ENCODE results near the gene ZFAND4. TPM values are rescaled to one million over a fixed set of nuclear protein-coding genes. Genes with fewer than 3 reads are reported as not detected.
"Not testable (repeated sequence)": the region's sequence is repeated elsewhere in the genome, so short reads cannot be mapped to it uniquely, and the experiment has no call there.

The ZFAND4 gene
- total RNA-seq = 9.1 and 9.3 TPM in 2 replicates

DNA sequence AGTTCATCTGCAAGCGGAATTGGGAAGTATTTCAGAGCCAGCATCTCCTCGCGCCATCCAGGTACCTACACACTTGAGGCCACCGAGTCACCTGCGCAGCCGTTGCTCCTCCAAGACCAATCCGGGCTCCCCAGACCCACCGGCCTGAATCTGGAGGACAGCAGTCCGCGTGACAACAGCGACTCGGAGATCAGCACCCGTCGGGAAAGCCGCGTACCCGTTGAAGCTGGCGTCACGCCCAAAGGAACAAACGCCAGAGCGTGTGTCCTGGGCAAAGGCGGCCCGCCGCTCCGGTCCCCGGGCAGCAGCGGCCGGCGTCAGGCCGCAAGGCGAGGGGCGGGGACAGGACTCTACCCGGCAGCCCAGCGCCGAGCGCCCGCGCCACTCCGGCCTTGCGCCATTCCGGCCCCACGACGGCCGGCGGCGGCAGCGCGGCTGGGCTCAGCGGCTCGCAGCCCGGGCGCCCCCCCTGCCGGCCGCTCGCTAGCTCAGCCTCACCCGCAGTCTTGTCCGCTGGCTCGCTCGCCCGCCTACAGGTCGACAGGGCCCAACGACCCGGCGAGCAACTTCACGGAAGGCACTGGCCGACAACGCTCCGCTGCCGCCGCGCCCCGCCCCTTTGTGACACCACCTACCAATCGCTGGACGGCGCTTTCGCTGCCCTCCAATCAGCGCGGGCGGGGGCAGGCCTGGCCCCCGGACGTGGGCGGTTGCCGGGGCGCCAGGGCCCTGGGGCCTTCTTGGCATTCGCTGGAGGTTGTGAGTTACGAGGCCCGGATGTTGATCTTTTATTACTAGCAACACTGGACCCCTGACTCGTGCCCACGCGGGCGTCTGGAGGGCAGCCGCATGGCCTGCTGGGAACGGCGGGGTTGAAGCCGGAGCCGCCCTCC, at the start of gene ZFAND4:
Gene ZFAND4, minus strand, starts transcription at position 592 of the 893 bp plus-strand sequence. CDS start 9,047 bp downstream, outside the sequence.
- H3K4me1 Mint-ChIP-seq = peaks cover 21% of the 10 kb centered on the region
- peak within 1 kb of the TSS; percentile 96 for H3K4me3 Mint-ChIP-seq
- H3K36me3 Mint-ChIP-seq (ENCODE audit: low read depth) = peaks cover 4% of the 10 kb centered on the region
- peak; percentile 98 for DNase-seq
- peak within 1 kb of the TSS; percentile 85 for H3K27ac Mint-ChIP-seq
- peaks cover 8% of the 10 kb centered on the region for H3K9me3 Mint-ChIP-seq
- no peaks in the 10 kb centered on the region for H3K27me3 Mint-ChIP-seq
- intact Hi-C loops (cut with micrococcal nuclease) = loop anchor here (1.0 to 10.0 kb wide), 6 partner anchors 90 to 668 kb away; partner anchors contain the start of gene ZNF22

DNA sequence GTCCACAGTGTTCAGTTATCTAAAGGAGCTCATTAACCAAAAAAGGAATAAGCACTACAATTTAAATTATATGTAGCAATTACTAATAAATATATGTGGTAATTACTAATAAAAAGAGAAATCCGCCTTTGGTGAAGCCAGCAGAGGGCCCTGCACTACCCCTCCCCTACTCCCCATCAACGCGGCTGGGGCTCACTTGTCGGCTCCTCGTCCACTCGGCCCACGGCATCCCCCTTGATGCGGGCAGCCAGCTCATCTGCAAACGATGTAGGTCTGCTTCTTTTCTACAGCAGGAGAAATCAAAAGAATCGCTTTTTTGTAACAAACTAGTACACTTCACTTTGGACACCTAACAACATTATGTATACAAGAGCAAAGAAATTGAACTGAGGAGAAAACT, 48.9 kb upstream of the ZFAND4 start:
- H3K27ac Mint-ChIP-seq; intact Hi-C loops (cut with micrococcal nuclease); H3K9me3 Mint-ChIP-seq; H3K4me3 Mint-ChIP-seq; H3K27me3 Mint-ChIP-seq; H3K36me3 Mint-ChIP-seq (ENCODE audit: low read depth); DNase-seq; H3K4me1 Mint-ChIP-seq: not testable (repeated sequence)

DNA sequence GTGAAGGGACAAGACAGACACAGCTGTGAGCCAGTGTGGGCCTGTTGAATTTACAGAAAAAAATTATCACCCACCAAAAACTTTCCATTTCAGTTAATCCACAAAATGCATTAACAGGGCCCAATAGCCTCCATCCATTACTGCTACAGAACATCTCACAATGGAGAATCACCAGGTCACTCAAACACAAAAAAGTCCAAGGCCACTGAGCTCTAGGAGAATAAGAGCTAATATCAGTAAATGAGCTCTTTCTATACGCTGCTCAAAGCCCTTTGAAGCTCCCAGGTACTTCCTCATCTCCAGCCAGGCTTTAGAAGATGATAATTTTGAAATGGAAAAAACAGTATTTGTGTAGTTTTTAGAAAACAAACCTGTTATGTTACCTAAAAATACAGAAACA, 45.1 kb upstream of the ZFAND4 start:
- H3K4me1 Mint-ChIP-seq; DNase-seq; intact Hi-C loops (cut with micrococcal nuclease); H3K27me3 Mint-ChIP-seq; H3K27ac Mint-ChIP-seq; H3K36me3 Mint-ChIP-seq (ENCODE audit: low read depth); H3K9me3 Mint-ChIP-seq; H3K4me3 Mint-ChIP-seq: not testable (repeated sequence)

DNA sequence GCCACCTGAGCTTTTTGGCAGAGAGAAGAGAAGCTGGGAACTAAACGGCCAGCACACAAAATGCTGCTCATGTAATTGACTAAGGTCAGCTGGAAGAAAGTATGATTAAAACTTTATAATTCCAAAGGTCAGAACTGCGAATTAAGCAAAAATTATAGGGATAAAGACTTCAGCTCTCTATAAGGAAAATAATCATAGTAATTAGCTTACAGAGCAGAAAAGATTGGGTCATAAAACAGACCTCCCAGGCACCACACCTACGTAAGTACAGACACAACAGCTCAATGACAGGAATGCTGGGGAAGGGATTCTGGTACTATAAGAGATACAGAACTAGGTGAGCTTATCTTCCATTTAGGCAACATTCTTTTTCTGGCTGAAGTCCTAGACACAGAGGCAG, 44.5 kb upstream of the ZFAND4 start:
- H3K27ac Mint-ChIP-seq; H3K27me3 Mint-ChIP-seq; H3K36me3 Mint-ChIP-seq (ENCODE audit: low read depth); intact Hi-C loops (cut with micrococcal nuclease); H3K4me1 Mint-ChIP-seq; DNase-seq; H3K9me3 Mint-ChIP-seq; H3K4me3 Mint-ChIP-seq: not testable (repeated sequence)

DNA sequence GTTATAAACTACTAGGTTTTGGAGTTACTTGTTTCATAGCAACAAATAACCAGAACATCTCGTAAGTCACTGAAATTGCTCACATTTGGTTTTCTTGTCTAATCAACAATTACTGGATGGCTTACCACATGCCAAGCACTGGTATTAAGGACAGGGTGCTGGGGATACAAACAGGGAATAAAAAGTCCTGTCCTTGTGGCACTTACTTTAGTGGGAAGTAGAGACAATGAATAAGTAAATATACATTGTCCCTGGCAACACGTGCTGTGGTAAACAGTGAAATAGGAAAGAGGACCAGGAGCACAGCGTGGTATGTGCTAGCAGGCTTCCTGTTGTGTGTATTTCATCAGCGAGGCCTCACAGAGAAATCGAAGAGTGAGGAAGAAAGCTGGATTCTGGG, 38.7 kb upstream of the ZFAND4 start:
- H3K36me3 Mint-ChIP-seq (ENCODE audit: low read depth); H3K27ac Mint-ChIP-seq; H3K9me3 Mint-ChIP-seq; H3K4me1 Mint-ChIP-seq; DNase-seq; H3K4me3 Mint-ChIP-seq; H3K27me3 Mint-ChIP-seq; intact Hi-C loops (cut with micrococcal nuclease): not testable (repeated sequence)

DNA sequence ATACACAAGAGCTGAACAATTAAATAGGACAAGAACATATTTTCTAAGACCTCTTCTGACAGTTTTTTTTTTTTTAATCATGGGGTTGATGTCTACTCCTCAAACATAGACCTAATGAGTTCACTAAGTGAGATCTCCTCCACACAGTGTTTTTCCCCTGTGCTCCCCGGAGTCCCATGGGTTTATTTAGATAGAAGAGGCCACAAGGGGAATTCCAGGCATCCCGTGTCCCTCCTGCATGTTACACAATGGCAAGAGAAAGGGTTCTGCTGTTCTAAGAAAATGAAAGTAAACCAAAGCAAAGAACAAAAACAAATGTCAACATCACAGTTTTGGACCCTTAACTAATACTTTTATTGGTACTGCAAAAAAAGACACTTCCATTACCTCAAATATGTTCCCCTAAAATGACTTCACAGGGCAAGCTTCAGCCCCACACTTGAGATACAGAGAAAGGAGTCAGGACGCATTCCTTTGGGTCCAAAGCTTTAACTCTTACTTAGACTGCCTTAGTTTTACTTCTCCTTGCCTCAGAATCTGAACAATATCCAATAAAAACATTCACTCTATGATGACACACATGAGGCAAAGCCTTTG, 37.7 kb upstream of the ZFAND4 start:
- H3K27ac Mint-ChIP-seq = peak overlapping the region; percentile 77
- H3K4me3 Mint-ChIP-seq = peak overlapping the region; percentile 53
- intact Hi-C loops (cut with micrococcal nuclease); H3K9me3 Mint-ChIP-seq; H3K27me3 Mint-ChIP-seq; H3K36me3 Mint-ChIP-seq (ENCODE audit: low read depth); DNase-seq; H3K4me1 Mint-ChIP-seq: not testable (repeated sequence)

DNA sequence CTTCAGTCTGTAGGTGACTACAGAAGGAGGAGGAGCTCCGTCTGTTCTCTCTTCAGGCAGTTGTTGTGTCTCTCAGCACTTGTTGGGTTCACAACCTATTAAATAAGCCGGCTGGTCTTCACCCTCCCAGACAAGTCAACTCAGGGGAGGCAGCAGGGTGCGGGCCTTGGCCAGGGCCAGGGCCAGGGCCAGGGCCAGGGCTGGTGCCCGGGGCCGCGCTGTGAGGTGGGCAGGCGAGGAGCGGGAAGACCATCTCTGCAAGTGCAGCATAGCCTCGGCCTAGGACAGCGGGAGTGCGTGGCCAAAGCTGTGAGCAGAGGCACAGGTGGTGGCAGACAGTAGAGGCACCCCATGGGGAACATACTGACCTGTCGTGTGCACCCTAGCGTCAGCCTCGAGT, 5.9 kb upstream of the ZFAND4 start:
- not testable (repeated sequence) for H3K27me3 Mint-ChIP-seq; H3K4me3 Mint-ChIP-seq; H3K27ac Mint-ChIP-seq; H3K36me3 Mint-ChIP-seq (ENCODE audit: low read depth); DNase-seq; H3K4me1 Mint-ChIP-seq; H3K9me3 Mint-ChIP-seq
- intact Hi-C loops (cut with micrococcal nuclease) = loop anchor here (10.0 kb wide), 1 partner anchor 674 kb away; the partner anchor contains the start of gene ZNF22

DNA sequence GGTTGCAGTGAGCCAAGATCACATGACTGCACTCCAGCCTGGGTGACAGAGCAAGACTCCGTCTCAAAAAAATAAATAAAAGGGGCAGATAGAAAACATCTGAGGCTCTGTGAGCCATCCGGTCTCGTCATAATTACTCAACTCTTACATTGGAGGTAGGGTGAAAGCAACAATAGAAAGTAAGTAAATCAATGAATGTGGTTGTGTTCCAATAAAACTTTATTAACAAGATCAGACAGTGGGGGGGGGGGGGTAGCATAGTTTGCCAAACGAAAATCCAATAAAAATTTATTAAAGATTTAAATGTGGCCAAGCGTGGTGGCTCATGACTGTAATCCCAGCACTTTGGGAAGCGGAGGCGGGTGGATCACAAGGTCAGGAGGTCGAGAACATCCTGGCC, 2.8 kb upstream of the ZFAND4 start:
- peaks cover 4% of the 10 kb centered on the region for H3K36me3 Mint-ChIP-seq (ENCODE audit: low read depth)
- DNase-seq = no peak
- intact Hi-C loops (cut with micrococcal nuclease) = loop anchor here (10.0 kb wide), 1 partner anchor 671 kb away; the partner anchor contains the start of gene ZNF22
- H3K27me3 Mint-ChIP-seq = no peaks in the 10 kb centered on the region
- H3K4me1 Mint-ChIP-seq = peaks cover 18% of the 10 kb centered on the region
- H3K27ac Mint-ChIP-seq = no peak overlapping the region
- no peak overlapping the region for H3K4me3 Mint-ChIP-seq
- peaks cover 8% of the 10 kb centered on the region for H3K9me3 Mint-ChIP-seq

DNA sequence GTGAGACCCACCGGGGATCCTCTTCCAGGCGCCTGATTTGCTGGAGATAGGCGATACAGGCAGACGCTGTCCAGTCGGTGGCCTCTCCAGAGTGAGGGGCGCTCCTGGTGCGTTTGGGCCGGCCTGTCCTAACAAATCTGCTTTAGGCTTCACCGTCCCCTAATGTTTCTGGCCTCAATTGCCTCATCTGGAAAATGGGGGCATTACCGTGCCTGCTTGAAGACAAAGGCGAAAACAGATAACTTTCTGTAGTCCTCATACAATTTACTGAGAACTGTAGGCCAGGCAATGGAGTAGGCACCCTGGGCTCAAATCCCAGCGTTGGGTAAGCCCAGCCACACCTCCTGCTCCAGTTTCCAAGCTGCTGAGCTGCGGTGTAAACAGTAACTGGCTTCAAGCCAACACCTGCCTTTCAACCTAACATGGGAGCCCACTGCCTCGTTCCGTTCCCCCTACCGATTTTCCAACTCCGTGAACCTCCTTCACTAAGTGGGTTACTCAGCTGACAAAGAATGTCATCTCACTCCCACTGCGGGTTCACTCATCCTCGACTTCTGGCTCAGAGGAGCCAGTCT, 589 bp upstream of the ZFAND4 start:
- Mint-ChIP-seq H3K9me3 (peaks cover 8% of the 10 kb centered on the region), H3K36me3 (ENCODE audit: low read depth) (peaks cover 4% of the 10 kb centered on the region), H3K4me1 (peaks cover 21% of the 10 kb centered on the region), H3K4me3 (peak overlapping the region; percentile 73), H3K27me3 (no peaks in the 10 kb centered on the region), H3K27ac (peak overlapping the region; percentile 76)
- intact Hi-C loops (cut with micrococcal nuclease) = loop anchor here (5.0 to 10.0 kb wide), 5 partner anchors 91 to 668 kb away; partner anchors contain the start of gene ZNF22
- DNase-seq = no peak

DNA sequence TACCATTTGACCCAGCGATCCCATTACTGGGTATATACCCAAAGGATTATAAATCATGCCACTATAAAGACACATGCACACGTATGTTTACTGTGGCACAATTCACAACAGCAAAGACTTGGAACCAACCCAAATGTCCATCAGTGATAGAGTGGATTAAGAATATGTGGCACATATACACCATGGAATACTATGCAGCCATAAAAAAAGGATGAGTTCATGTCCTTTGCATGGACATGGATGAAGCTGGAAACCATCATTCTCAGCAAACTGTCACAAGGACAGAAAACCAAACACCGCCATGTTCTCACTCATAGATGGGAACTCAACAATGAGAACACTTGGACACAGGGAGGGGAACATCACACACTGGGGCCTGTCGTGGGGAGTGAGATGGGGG, 1.3 kb downstream of the ZFAND4 start:
- H3K36me3 Mint-ChIP-seq (ENCODE audit: low read depth); DNase-seq; H3K9me3 Mint-ChIP-seq; H3K27me3 Mint-ChIP-seq: not testable (repeated sequence)
- Mint-ChIP-seq H3K4me1 (peaks cover 21% of the 10 kb centered on the region), H3K4me3 (peak overlapping the region; percentile 96), H3K27ac (peak overlapping the region; percentile 37)
- intact Hi-C loops (cut with micrococcal nuclease) = loop anchor here (5.0 to 10.0 kb wide), 5 partner anchors 89 to 666 kb away; partner anchors contain the start of gene ZNF22

DNA sequence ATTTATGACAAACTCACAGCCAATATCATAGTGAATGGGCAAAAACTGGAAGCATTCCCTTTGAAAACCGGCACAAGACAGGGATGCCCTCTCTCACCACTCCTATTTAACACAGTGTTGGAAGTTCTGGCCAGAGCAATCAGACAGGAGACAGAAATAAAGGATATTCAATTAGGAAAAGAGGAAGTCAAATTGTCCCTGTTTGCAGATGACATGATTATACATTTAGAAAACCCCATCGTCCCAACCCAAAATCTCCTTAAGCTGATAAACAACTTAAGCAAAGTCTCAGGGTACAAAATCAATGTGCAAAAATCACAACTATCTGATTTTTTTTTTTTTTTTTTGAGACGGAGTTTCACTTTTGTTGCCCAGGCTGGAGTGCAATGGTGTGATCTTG, 2.7 kb downstream of the ZFAND4 start:
- DNase-seq; H3K27ac Mint-ChIP-seq; H3K27me3 Mint-ChIP-seq; H3K36me3 Mint-ChIP-seq (ENCODE audit: low read depth); H3K4me3 Mint-ChIP-seq: not testable (repeated sequence)
- H3K9me3 Mint-ChIP-seq = peaks cover 10% of the 10 kb centered on the region
- intact Hi-C loops (cut with micrococcal nuclease) = loop anchor here (5.0 to 10.0 kb wide), 5 partner anchors 88 to 665 kb away; partner anchors contain the start of gene ZNF22
- H3K4me1 Mint-ChIP-seq = peaks cover 21% of the 10 kb centered on the region

DNA sequence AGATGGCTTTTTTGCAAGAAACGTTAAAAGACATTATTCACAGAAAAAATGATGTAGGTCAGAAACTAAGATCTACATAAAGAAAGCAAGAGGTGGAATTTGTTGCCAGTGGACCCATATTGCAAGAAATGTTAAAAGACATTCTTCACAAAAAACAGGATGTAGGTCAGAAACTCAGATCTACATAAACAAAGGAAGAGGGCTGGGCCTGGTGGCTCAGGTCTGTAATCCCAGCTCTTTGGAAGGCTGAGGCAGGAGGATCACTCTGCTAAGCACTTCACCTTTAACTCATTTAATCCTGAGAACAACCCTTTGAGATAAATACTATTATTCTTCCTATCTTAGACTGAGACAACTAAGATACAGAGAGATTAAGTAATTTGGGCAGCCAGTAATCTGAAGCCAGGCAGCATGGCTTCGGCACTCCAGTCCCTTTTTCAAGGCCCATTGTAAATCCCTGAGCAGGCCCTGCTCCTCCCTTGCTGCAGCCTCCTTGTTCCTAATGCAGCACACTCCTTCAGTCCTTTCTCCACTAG, 11.6 kb downstream of the ZFAND4 start:
- peaks cover 44% of the 10 kb centered on the region for H3K36me3 Mint-ChIP-seq (ENCODE audit: low read depth)
- no peak for DNase-seq
- peak overlapping the region; percentile 3 for H3K4me3 Mint-ChIP-seq
- peaks cover 27% of the 10 kb centered on the region for H3K4me1 Mint-ChIP-seq
- intact Hi-C loops (cut with micrococcal nuclease) = no loop called here
- H3K27ac Mint-ChIP-seq = peak overlapping the region; percentile 16
- H3K27me3 Mint-ChIP-seq = no peaks in the 10 kb centered on the region
- peaks cover 16% of the 10 kb centered on the region for H3K9me3 Mint-ChIP-seq

DNA sequence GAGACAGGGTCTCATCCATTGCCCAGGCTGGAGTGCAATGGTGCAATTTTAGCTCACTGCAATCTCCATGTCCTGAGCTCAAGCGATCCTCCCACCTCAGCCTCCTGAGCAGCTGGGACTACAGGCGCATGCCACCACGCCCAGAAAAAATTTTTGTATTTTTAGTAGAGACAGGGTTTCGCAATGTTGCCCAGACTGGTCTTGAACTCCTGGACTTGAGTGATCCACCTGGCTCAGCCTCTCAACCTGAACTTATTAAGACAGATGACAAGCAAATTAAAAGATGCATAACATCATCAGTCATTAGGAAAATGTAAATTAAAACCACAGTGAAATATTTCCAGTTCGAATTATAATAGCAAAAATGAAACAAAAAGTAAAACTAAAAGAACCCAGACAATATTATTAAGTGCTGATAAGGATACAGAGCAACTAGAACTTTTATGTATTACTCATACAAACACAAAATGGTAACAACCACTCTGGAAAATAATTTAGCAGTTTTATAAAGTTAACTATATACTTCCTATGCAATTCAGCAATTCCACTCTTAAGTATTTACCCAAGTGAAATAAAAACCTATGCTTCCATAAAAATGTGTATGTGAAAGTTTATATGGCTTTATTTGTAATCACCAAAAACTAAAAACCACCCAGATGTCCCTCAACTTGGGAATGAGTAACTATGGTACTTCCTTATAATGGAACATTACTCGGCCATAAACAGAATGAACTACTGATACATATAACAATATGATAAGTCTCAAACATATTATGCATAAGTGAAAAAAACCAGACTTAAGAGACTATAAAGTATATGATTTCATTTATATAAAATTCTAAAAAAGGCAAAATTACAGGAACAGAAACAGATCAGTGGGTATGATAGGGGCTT, 15.3 kb downstream of the ZFAND4 start:
- no peak overlapping the region for H3K27ac Mint-ChIP-seq
- DNase-seq = no peak
- no peaks in the 10 kb centered on the region for H3K27me3 Mint-ChIP-seq
- no peak overlapping the region for H3K4me3 Mint-ChIP-seq
- H3K36me3 Mint-ChIP-seq (ENCODE audit: low read depth) = peaks cover 49% of the 10 kb centered on the region
- intact Hi-C loops (cut with micrococcal nuclease) = no loop called here
- peaks cover 12% of the 10 kb centered on the region for H3K9me3 Mint-ChIP-seq
- H3K4me1 Mint-ChIP-seq = peaks cover 39% of the 10 kb centered on the region
